OCI-LY3 (cell line): ENCODE data around the gene CES1.

Source experiments
- CTCF ChIP-seq: fragments of 200-600, 300-600 bp; sonication (generic); IDR thresholded peaks from 2 replicates; pipeline ENCODE4 v1.5.1; 2014; ENCODE audit warnings: antibody characterized with exemption, low read length, low read depth
- EZH2phosphoT487 ChIP-seq: fragments of 200-600 bp; shearing (Covaris generic); IDR thresholded peaks from 2 replicates; pipeline ENCODE4 v1.6.1; 2018; ENCODE audit warnings: antibody characterized with exemption, mixed run types, low read depth

GRCh38 chr16:55821210-55821609, 11.7 kb downstream of the CES1 start:
- TF ChIP-seq CTCF (no peak), EZH2phosphoT487 (no peak)
